HCT116 (cell line): ENCODE results near the gene KIRREL2.

Source experiments
- CEBPB ChIP-seq: IDR thresholded peaks from 2 replicates; pipeline ENCODE4 v1.6.1; 2012; ENCODE audit warnings: low read depth
- EZH2 ChIP-seq: fragments of 200-600 bp; sonication (generic); IDR thresholded peaks from 2 replicates; pipeline ENCODE4 v1.6.1; 2017; ENCODE audit warnings: antibody characterized with exemption, mixed run types
- JUND ChIP-seq: IDR thresholded peaks from 2 replicates; pipeline ENCODE4 v1.6.1; 2012
- POLR2AphosphoS5 ChIP-seq: IDR thresholded peaks from 2 replicates; pipeline ENCODE4 v1.6.1; 2011; ENCODE audit warnings: mild to moderate bottlenecking, low read depth, low read length, moderate library complexity
- RAD21 ChIP-seq: IDR thresholded peaks from 2 replicates; pipeline ENCODE4 v1.6.1; 2012; ENCODE audit warnings: low read depth, mild to moderate bottlenecking
- SIN3A ChIP-seq: IDR thresholded peaks from 2 replicates; pipeline ENCODE4 v1.6.1; 2012; ENCODE audit warnings: low read depth
- SP1 ChIP-seq: IDR thresholded peaks from 2 replicates; pipeline ENCODE4 v1.6.1; 2012; ENCODE audit warnings: low read depth
- TF ChIP-seq, protein P1 (sequence below), 3 experiments: fragments of 200-600 bp in 1 of 3; sonication (generic) in 1 of 3; IDR thresholded peaks in 2 of 3; conservative IDR thresholded peaks in 1 of 3; 2 replicates each; pipeline ENCODE4 v1.5.1; 2012 to 2017; ENCODE audit warnings: low read depth in 2 of 3, low read length in 2 of 3, antibody characterized with exemption in 1 of 3, borderline replicate concordance in 1 of 3, control low read depth in 1 of 3, mild to moderate bottlenecking in 1 of 3, mixed read lengths in 1 of 3, mixed run types in 1 of 3, moderate library complexity in 1 of 3; ENCODE audit not compliant: insufficient read depth in 1 of 3
- TF ChIP-seq, protein P2 (sequence below): IDR thresholded peaks from 2 replicates; pipeline ENCODE4 v1.6.1; 2012
- TF ChIP-seq, protein P3 (sequence below): IDR thresholded peaks from 2 replicates; pipeline ENCODE4 v1.6.1; 2011; ENCODE audit warnings: mild to moderate bottlenecking, low read length, moderate library complexity; ENCODE audit not compliant: insufficient replicate concordance; ENCODE audit errors: extremely low read depth

DNA sequence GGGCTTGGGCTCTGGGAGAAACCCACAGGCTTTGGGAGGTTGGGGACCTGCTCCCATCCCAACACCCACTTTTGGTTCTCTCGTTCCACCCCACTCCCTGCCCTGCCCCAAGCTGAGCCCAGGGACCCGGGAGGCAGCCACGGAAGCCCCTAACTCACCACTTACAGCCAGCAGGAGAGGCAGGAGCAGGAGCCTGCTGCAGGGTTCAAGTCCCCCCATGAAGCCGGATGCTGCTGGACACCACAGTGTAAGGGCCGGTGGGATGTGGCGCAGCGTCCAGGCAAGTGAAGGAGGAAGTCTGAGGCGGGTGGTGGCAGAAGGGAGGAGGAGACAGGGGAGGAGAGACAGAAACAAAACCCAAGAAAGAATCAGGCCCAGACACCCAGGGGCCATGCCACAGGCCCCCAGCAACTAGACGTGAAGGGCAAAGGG, 51.3 kb downstream of the KIRREL2 start, which contains the start of gene TYROBP:
- TF ChIP-seq, protein P1, sequence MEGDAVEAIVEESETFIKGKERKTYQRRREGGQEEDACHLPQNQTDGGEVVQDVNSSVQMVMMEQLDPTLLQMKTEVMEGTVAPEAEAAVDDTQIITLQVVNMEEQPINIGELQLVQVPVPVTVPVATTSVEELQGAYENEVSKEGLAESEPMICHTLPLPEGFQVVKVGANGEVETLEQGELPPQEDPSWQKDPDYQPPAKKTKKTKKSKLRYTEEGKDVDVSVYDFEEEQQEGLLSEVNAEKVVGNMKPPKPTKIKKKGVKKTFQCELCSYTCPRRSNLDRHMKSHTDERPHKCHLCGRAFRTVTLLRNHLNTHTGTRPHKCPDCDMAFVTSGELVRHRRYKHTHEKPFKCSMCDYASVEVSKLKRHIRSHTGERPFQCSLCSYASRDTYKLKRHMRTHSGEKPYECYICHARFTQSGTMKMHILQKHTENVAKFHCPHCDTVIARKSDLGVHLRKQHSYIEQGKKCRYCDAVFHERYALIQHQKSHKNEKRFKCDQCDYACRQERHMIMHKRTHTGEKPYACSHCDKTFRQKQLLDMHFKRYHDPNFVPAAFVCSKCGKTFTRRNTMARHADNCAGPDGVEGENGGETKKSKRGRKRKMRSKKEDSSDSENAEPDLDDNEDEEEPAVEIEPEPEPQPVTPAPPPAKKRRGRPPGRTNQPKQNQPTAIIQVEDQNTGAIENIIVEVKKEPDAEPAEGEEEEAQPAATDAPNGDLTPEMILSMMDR (IDR thresholded peaks at IDR 0.05 in 2 of 3, conservative IDR thresholded peaks at IDR 0.05 in 1 of 3; ENCODE audit: borderline replicate concordance in 1 of 3, insufficient read depth in 1 of 3, low read depth in 2 of 3, low read length in 2 of 3) = no peak
- no peak for TF ChIP-seq SIN3A
- TF ChIP-seq, protein P2, sequence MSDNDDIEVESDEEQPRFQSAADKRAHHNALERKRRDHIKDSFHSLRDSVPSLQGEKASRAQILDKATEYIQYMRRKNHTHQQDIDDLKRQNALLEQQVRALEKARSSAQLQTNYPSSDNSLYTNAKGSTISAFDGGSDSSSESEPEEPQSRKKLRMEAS = no peak
- TF ChIP-seq POLR2AphosphoS5 = no peak
- TF ChIP-seq CEBPB = no peak
- no peak for TF ChIP-seq SP1
- TF ChIP-seq RAD21 = no peak
- TF ChIP-seq, protein P3, sequence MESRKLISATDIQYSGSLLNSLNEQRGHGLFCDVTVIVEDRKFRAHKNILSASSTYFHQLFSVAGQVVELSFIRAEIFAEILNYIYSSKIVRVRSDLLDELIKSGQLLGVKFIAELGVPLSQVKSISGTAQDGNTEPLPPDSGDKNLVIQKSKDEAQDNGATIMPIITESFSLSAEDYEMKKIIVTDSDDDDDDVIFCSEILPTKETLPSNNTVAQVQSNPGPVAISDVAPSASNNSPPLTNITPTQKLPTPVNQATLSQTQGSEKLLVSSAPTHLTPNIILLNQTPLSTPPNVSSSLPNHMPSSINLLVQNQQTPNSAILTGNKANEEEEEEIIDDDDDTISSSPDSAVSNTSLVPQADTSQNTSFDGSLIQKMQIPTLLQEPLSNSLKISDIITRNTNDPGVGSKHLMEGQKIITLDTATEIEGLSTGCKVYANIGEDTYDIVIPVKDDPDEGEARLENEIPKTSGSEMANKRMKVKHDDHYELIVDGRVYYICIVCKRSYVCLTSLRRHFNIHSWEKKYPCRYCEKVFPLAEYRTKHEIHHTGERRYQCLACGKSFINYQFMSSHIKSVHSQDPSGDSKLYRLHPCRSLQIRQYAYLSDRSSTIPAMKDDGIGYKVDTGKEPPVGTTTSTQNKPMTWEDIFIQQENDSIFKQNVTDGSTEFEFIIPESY = no peak
- no peak for TF ChIP-seq JUND
- TF ChIP-seq EZH2 = no peak
